ENCODE results near the gene GKN1.

GKN1 gene

GRCh38 chr2:68961380-68961779 is 13.1 kb upstream of the GKN1 start:
- no peak for DNase-seq

GRCh38 chr2:68964282-68964681 is 10.2 kb upstream of the GKN1 start:
- DNase-seq, result no peak

GRCh38 chr2:68968221-68968620 is 6.2 kb upstream of the GKN1 start:
- DNase-seq, result no peak

GRCh38 chr2:68969736-68970490 is 4.5 kb upstream of the GKN1 start:
- no peak for DNase-seq

GRCh38 chr2:68970566-68971265 is 3.7 kb upstream of the GKN1 start:
- no peak for DNase-seq

- no peak for DNase-seq
These were observed 2.7 kb upstream of the GKN1 start for GRCh38 chr2:68971591-68972231.

GRCh38 chr2:68974946-68975665 is 670 bp downstream of the GKN1 start:
- no peak for DNase-seq

GRCh38 chr2:68975844-68976243 is 1.4 kb downstream of the GKN1 start:
- no peak for DNase-seq

- no peak for DNase-seq
These were observed 3.0 kb downstream of the GKN1 start for GRCh38 chr2:68977453-68977852.

GRCh38 chr2:68978098-68978497 is 3.7 kb downstream of the GKN1 start:
- no peak for DNase-seq

- DNase-seq, result no peak
These were observed 6.5 kb downstream of the GKN1 start for GRCh38 chr2:68980956-68981355.

GRCh38 chr2:68987021-68987503 is 12.6 kb downstream of the GKN1 start:
- no peak for DNase-seq

- no peak for DNase-seq
These were observed 14.6 kb downstream of the GKN1 start for GRCh38 chr2:68989035-68989434.

- DNase-seq, result no peak
These were observed 17.9 kb downstream of the GKN1 start for GRCh38 chr2:68992341-68992740.

GRCh38 chr2:68992933-68993332 is 18.5 kb downstream of the GKN1 start:
- no peak for DNase-seq

GRCh38 chr2:68993660-68994059 is 19.2 kb downstream of the GKN1 start:
- no peak for DNase-seq

- no peak for DNase-seq
These were observed 20.4 kb downstream of the GKN1 start for GRCh38 chr2:68994864-68995263.

- no peak for DNase-seq
These were observed 21.5 kb downstream of the GKN1 start for GRCh38 chr2:68995916-68996315.

- DNase-seq, result no peak
These were observed 23.0 kb downstream of the GKN1 start for GRCh38 chr2:68997401-68997800.

- DNase-seq, result no peak
These were observed 27.4 kb downstream of the GKN1 start for GRCh38 chr2:69001879-69002278.

- no peak for DNase-seq
These were observed 29.3 kb downstream of the GKN1 start for GRCh38 chr2:69003731-69004130.

- no peak for DNase-seq
These were observed 32.7 kb downstream of the GKN1 start for GRCh38 chr2:69007169-69007568.

- DNase-seq, result no peak
These were observed 33.2 kb downstream of the GKN1 start for GRCh38 chr2:69007603-69008002.
